ENCODE data around the gene PIEZO2.
"Not testable (repeated sequence)": the region's sequence is repeated elsewhere in the genome, so short reads cannot be mapped to it uniquely, and the experiment has no call there.

The PIEZO2 gene

GRCh38 chr18:10680271-10680596 is 469.1 kb downstream of the PIEZO2 start:
- DNase-seq (ENCODE audit: low spot score in 2 of 2): no peak

GRCh38 chr18:10679557-10680270 is 469.7 kb downstream of the PIEZO2 start:
- Mint-ChIP-seq H3K27me3 (peaks cover 5% of the 10 kb centered on the region), H3K4me3 (no peak overlapping the region), H3K4me1 (no peaks in the 10 kb centered on the region), H3K9me3 (no peaks in the 10 kb centered on the region), H3K27ac (no peak overlapping the region), H3K36me3 (no peaks in the 10 kb centered on the region)
- no peak for DNase-seq (ENCODE audit: low spot score in 2 of 2)
- ATAC-seq (ENCODE audit: low read depth): no peak

More at GRCh38 chr18:10680271-10680596, 469.1 kb downstream of the PIEZO2 start:
- no peaks in the 10 kb centered on the region for H3K9me3 Mint-ChIP-seq
- H3K27me3 Mint-ChIP-seq: peaks cover 6% of the 10 kb centered on the region
- no peaks in the 10 kb centered on the region for H3K4me1 Mint-ChIP-seq
- H3K36me3 Mint-ChIP-seq: no peaks in the 10 kb centered on the region
- H3K27ac Mint-ChIP-seq: no peak overlapping the region
- H3K4me3 Mint-ChIP-seq: no peak overlapping the region
- ATAC-seq (ENCODE audit: low read depth): no peak

- DNase-seq (ENCODE audit: low spot score in 2 of 2) (no peak), ATAC-seq (ENCODE audit: low read depth) (no peak)
- no peaks in the 10 kb centered on the region for H3K27me3 Mint-ChIP-seq
- no peaks in the 10 kb centered on the region for H3K9me3 Mint-ChIP-seq
- H3K27ac Mint-ChIP-seq: no peak overlapping the region
- H3K4me3 Mint-ChIP-seq: no peak overlapping the region
- no peaks in the 10 kb centered on the region for H3K4me1 Mint-ChIP-seq
- H3K36me3 Mint-ChIP-seq: no peaks in the 10 kb centered on the region
Measured at GRCh38 chr18:10671441-10671840, 477.9 kb downstream of the PIEZO2 start.

GRCh38 chr18:10670856-10671255 is 478.5 kb downstream of the PIEZO2 start:
- H3K9me3 Mint-ChIP-seq: no peaks in the 10 kb centered on the region
- peaks cover 2% of the 10 kb centered on the region for H3K27me3 Mint-ChIP-seq
- ATAC-seq (ENCODE audit: low read depth) (no peak), DNase-seq (ENCODE audit: low spot score in 2 of 2) (no peak)
- H3K4me1 Mint-ChIP-seq: no peaks in the 10 kb centered on the region
- H3K4me3 Mint-ChIP-seq: no peak overlapping the region
- no peak overlapping the region for H3K27ac Mint-ChIP-seq
- no peaks in the 10 kb centered on the region for H3K36me3 Mint-ChIP-seq

DNA sequence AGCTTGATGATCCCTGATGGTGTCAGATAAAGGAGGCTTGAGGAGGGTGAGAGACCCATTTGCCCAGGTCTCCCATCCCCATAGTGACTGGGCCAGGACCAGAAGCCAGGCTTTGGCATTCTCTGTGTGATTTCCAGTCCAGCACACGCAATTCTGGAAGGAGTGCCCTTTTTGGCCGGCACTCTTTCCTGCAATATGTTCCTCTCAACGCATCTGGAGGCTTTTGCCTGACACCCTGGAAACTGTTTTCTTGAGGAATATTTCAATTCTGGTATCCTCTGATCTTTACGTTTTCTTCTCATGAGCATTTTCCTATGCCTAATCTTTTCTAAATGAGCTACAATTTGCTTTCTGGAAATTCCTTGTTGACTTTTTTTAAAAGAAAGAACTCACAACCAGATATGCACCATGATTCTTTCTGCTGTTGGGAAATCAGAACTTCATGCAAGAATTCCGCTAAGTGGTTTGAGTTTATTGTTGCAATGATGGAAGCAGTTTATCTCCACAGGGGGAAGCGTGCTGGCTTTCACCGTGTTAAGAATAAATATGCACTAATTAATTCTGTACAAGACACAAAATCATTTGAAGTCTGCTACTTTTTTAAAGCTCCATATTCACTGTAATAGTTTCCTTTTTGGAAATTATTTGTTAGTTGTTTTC is 479.8 kb downstream of the PIEZO2 start:
- no peaks in the 10 kb centered on the region for H3K4me1 Mint-ChIP-seq
- no peak overlapping the region for H3K27ac Mint-ChIP-seq
- H3K4me3 Mint-ChIP-seq: no peak overlapping the region
- no peaks in the 10 kb centered on the region for H3K9me3 Mint-ChIP-seq
- H3K36me3 Mint-ChIP-seq: no peaks in the 10 kb centered on the region
- DNase-seq (ENCODE audit: low spot score in 2 of 2) (no peak), ATAC-seq (ENCODE audit: low read depth) (no peak)
- peaks cover 2% of the 10 kb centered on the region for H3K27me3 Mint-ChIP-seq

- no peak overlapping the region for H3K4me3 Mint-ChIP-seq
- no peaks in the 10 kb centered on the region for H3K36me3 Mint-ChIP-seq
- no peaks in the 10 kb centered on the region for H3K9me3 Mint-ChIP-seq
- DNase-seq (ENCODE audit: low spot score in 2 of 2) (no peak), ATAC-seq (ENCODE audit: low read depth) (no peak)
- H3K27me3 Mint-ChIP-seq: peaks cover 5% of the 10 kb centered on the region
- no peak overlapping the region for H3K27ac Mint-ChIP-seq
- H3K4me1 Mint-ChIP-seq: no peaks in the 10 kb centered on the region
Measured at GRCh38 chr18:10663750-10664149, 485.6 kb downstream of the PIEZO2 start.

GRCh38 chr18:10661317-10661716 is 488.1 kb downstream of the PIEZO2 start:
- Mint-ChIP-seq H3K9me3 (no peaks in the 10 kb centered on the region), H3K4me1 (no peaks in the 10 kb centered on the region), H3K27me3 (peaks cover 5% of the 10 kb centered on the region), H3K36me3 (no peaks in the 10 kb centered on the region), H3K4me3 (no peak overlapping the region), H3K27ac (no peak overlapping the region)
- ATAC-seq (ENCODE audit: low read depth): no peak
- DNase-seq (ENCODE audit: low spot score in 2 of 2): no peak

GRCh38 chr18:10660179-10660884 is 489.0 kb downstream of the PIEZO2 start:
- H3K27ac Mint-ChIP-seq: no peak overlapping the region
- ATAC-seq (ENCODE audit: low read depth) (no peak), DNase-seq (ENCODE audit: low spot score in 2 of 2) (no peak)
- H3K9me3 Mint-ChIP-seq: no peaks in the 10 kb centered on the region
- no peak overlapping the region for H3K4me3 Mint-ChIP-seq
- H3K27me3 Mint-ChIP-seq: peaks cover 3% of the 10 kb centered on the region
- H3K36me3 Mint-ChIP-seq: no peaks in the 10 kb centered on the region
- H3K4me1 Mint-ChIP-seq: no peaks in the 10 kb centered on the region

GRCh38 chr18:10659594-10659993 is 489.8 kb downstream of the PIEZO2 start:
- Mint-ChIP-seq H3K4me1 (no peaks in the 10 kb centered on the region), H3K9me3 (no peaks in the 10 kb centered on the region), H3K27me3 (peaks cover 3% of the 10 kb centered on the region), H3K4me3 (no peak overlapping the region), H3K36me3 (no peaks in the 10 kb centered on the region), H3K27ac (no peak overlapping the region)
- no peak for DNase-seq (ENCODE audit: low spot score in 2 of 2)
- ATAC-seq (ENCODE audit: low read depth): no peak

GRCh38 chr18:10659000-10659399 is 490.4 kb downstream of the PIEZO2 start:
- H3K4me1 Mint-ChIP-seq: no peaks in the 10 kb centered on the region
- no peaks in the 10 kb centered on the region for H3K9me3 Mint-ChIP-seq
- H3K27me3 Mint-ChIP-seq: peaks cover 3% of the 10 kb centered on the region
- no peak overlapping the region for H3K27ac Mint-ChIP-seq
- no peak overlapping the region for H3K4me3 Mint-ChIP-seq
- DNase-seq (ENCODE audit: low spot score in 2 of 2) (no peak), ATAC-seq (ENCODE audit: low read depth) (no peak)
- H3K36me3 Mint-ChIP-seq: no peaks in the 10 kb centered on the region

DNA sequence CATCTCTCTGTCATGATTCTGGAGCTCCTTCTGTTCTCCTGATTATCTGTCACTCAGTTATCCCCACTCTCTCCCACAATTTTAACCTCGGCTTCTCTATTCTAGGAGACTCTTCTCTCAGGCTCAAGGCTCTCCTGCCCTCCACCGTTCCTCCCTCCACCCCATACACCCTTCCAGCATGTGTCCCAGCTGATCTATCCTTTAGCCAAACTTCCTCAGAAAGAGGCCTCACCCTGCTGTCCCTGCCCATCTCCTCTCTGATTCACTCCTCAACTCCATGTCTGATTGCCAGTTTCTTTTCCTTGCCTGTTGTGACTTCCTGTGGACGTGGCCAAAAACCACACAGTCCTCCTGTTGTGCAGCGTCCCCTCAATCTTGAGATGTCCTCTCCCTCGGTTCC is 505.4 kb downstream of the PIEZO2 start:
- DNase-seq (ENCODE audit: low spot score in 2 of 2); H3K4me3 Mint-ChIP-seq; H3K9me3 Mint-ChIP-seq; ATAC-seq (ENCODE audit: low read depth); H3K4me1 Mint-ChIP-seq; H3K27me3 Mint-ChIP-seq; H3K27ac Mint-ChIP-seq; H3K36me3 Mint-ChIP-seq: not testable (repeated sequence)

DNA sequence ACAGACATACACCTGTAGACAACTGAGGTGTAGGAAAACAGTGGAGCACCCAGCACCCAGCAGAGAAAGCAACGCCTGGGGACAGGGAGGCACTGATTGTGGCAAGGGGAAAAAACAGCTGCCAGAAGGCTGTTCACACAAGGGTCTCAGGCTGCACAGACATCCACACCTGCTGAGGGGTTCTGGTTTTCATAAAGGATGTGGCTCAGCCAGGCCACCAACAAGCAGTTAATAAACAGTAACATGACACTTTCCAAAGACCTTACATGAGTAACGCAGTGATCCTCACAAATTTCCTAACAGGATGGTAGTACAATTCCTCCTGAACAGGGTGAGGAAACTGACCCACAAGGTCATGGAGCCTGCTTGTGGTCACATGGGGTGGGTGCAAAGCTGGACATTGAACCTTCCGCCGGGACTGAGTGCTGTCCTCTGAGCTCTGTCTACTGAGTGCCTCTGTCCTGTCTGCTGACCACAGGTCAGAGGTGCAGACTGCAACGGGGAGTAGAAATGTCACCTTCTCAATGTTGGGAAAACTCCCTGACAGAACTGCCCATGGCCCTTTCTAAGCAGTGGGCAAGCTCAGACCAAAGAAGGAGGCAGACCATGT is 506.3 kb downstream of the PIEZO2 start:
- not testable (repeated sequence) for H3K27me3 Mint-ChIP-seq; H3K4me3 Mint-ChIP-seq; DNase-seq (ENCODE audit: low spot score in 2 of 2); H3K27ac Mint-ChIP-seq; H3K36me3 Mint-ChIP-seq; H3K9me3 Mint-ChIP-seq; ATAC-seq (ENCODE audit: low read depth); H3K4me1 Mint-ChIP-seq

GRCh38 chr18:10638539-10638885 is 510.9 kb downstream of the PIEZO2 start:
- H3K27me3 Mint-ChIP-seq; H3K4me1 Mint-ChIP-seq; H3K27ac Mint-ChIP-seq; H3K4me3 Mint-ChIP-seq; DNase-seq (ENCODE audit: low spot score in 2 of 2); H3K9me3 Mint-ChIP-seq; H3K36me3 Mint-ChIP-seq; ATAC-seq (ENCODE audit: low read depth): not testable (repeated sequence)

DNA sequence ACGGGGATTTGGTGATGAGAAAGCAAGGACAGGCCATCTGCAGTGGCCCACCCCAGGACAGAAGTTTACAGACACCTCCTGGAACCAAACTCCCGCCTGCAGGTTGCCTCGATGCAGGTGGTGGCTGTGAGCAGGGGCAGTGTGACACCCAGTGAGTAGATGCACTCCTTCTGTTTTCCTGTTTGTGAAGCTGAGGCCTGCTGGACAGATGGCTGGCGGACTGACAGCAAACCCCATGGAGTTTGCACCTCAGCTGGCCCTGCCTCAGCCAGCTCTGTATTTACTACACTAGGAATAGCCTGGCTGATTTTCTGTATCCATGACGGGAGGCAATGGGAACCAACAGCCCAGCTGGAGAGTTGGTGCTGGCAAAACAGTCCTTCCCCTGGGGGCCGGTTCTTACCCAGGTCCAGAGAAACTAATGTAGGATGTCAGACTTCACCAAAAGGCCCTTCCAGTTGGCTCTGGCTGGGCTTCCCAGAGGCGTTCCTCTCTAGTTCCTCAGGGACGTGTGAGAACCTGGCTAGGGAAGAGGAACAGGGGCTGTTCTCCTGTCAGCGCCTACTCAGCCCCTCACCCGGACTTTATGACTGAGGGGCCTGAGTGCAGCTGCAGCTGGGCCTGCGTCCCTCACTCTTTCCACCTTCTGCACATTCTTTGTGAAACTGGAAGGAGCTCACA is 511.4 kb downstream of the PIEZO2 start:
- not testable (repeated sequence) for ATAC-seq (ENCODE audit: low read depth); H3K4me3 Mint-ChIP-seq; H3K27me3 Mint-ChIP-seq; H3K9me3 Mint-ChIP-seq; H3K27ac Mint-ChIP-seq; H3K36me3 Mint-ChIP-seq; DNase-seq (ENCODE audit: low spot score in 2 of 2); H3K4me1 Mint-ChIP-seq
